HepG2 (cell line): ENCODE data around the gene APOC1. TPM values are rescaled to one million over a fixed set of nuclear protein-coding genes. Genes with fewer than 3 reads are reported as not detected.

Source experiments
- DR1 ChIP-seq: sonication (generic); formaldehyde crosslinking; IDR thresholded peaks from 2 replicates; pipeline ENCODE4 v1.8.0; 2021; ENCODE audit warnings: mild to moderate bottlenecking, missing genetic modification reagents, inconsistent platforms
- GABPA ChIP-seq, 2 experiments: IDR thresholded peaks; 2 replicates each; pipeline ENCODE4 v1.6.1; 2011 to 2016; ENCODE audit warnings: low read depth in 2 of 2, low read length in 1 of 2, missing biosample characterization in 1 of 2, missing genetic modification characterization in 1 of 2
- HNRNPUL1 ChIP-seq: fragments of 200-400 bp; formaldehyde crosslinking; IDR thresholded peaks from 2 replicates; pipeline ENCODE4 v1.6.1; 2017; ENCODE audit warnings: low read depth, mild to moderate bottlenecking, low read length, moderate library complexity
- PITX1 ChIP-seq: sonication (generic); formaldehyde crosslinking; IDR thresholded peaks from 2 replicates; pipeline ENCODE4 v1.5.1; 2020; ENCODE audit warnings: mild to moderate bottlenecking, missing genetic modification reagents
- SMC3 ChIP-seq: IDR thresholded peaks from 2 replicates; pipeline ENCODE4 v1.6.1; 2011; ENCODE audit warnings: low read length, improper control_type of control experiment
- WIZ ChIP-seq: sonication (generic); formaldehyde crosslinking; IDR thresholded peaks from 2 replicates; pipeline ENCODE4 v1.5.1; 2020; ENCODE audit warnings: mild to moderate bottlenecking, missing genetic modification reagents
- ZNF138 ChIP-seq: sonication (generic); formaldehyde crosslinking; IDR thresholded peaks from 2 replicates; pipeline ENCODE4 v1.5.0; 2020; ENCODE audit warnings: mild to moderate bottlenecking, low read depth, missing genetic modification reagents
- ZNF143 ChIP-seq: sonication (generic); formaldehyde crosslinking; IDR thresholded peaks from 2 replicates; pipeline ENCODE4 v1.4.0; 2020; ENCODE audit warnings: missing genetic modification reagents
- ZNF30 ChIP-seq: sonication (generic); formaldehyde crosslinking; IDR thresholded peaks from 2 replicates; pipeline ENCODE4 v1.5.0; 2020; ENCODE audit warnings: mild to moderate bottlenecking, missing genetic modification reagents
- ZNF367 ChIP-seq: sonication (generic); formaldehyde crosslinking; IDR thresholded peaks from 2 replicates; pipeline ENCODE4 v1.4.0; 2020; ENCODE audit warnings: missing genetic modification reagents, borderline replicate concordance
- ZNF460 ChIP-seq: sonication (generic); formaldehyde crosslinking; IDR thresholded peaks from 2 replicates; pipeline ENCODE4 v1.5.1; 2020; ENCODE audit warnings: missing genetic modification reagents, mild to moderate bottlenecking, borderline replicate concordance
- ZNF75D ChIP-seq: sonication (generic); formaldehyde crosslinking; IDR thresholded peaks from 2 replicates; pipeline ENCODE4 v1.8.1; 2023; ENCODE audit warnings: missing genetic modification reagents, mild to moderate bottlenecking, borderline replicate concordance
- ZNF775 ChIP-seq: sonication (generic); formaldehyde crosslinking; IDR thresholded peaks from 2 replicates; pipeline ENCODE4 v1.4.0; 2020; ENCODE audit warnings: missing genetic modification reagents, mild to moderate bottlenecking, moderate library complexity, borderline replicate concordance
- ZNF782 ChIP-seq: sonication (generic); formaldehyde crosslinking; IDR thresholded peaks from 2 replicates; pipeline ENCODE4 v1.4.0; 2020; ENCODE audit warnings: missing genetic modification reagents, mild to moderate bottlenecking, borderline replicate concordance
- ZNF790 ChIP-seq: sonication (generic); formaldehyde crosslinking; IDR thresholded peaks from 2 replicates; pipeline ENCODE4 v1.8.0; 2022; ENCODE audit warnings: missing genetic modification reagents, mild to moderate bottlenecking, borderline replicate concordance
- ZSCAN30 ChIP-seq: sonication (generic); formaldehyde crosslinking; IDR thresholded peaks from 2 replicates; pipeline ENCODE4 v1.5.0; 2020; ENCODE audit warnings: mild to moderate bottlenecking, missing genetic modification reagents
- polyA plus RNA-seq, 8 experiments: library from polyadenylated mRNA; depleted of rRNA in 3 of 8; stranded (reverse) in 7 of 8; unstranded in 1 of 8; fragments of >200 nt; fragmentation: Illumina TruSeq in 4 of 8; extraction: Trizol in 4 of 8; gene quantifications; 2 replicates each; pipeline versions ENCODE4 v1.2.1 to v1.2.3, GENCODE V29; 2011 to 2016; ENCODE audit warnings: low read depth in 4 of 8, missing spikeins in 1 of 8, mixed read lengths in 1 of 8; ENCODE audit not compliant: insufficient read depth in 1 of 8
- total RNA-seq, 5 experiments: library from RNA; depleted of rRNA; stranded (reverse); fragments of >200 nt; fragmentation: Illumina TruSeq; extraction: Trizol; gene quantifications; 2 replicates each; pipeline ENCODE4 v1.2.3, GENCODE V29; 2016; ENCODE audit warnings: low read depth in 1 of 5
- TF ChIP-seq, protein P1 (sequence below): sonication (generic); formaldehyde crosslinking; conservative IDR thresholded peaks from 2 replicates; pipeline ENCODE4 v1.4.0; 2020; ENCODE audit warnings: missing genetic modification reagents
- TF ChIP-seq, protein P2 (sequence below), 2 experiments: IDR thresholded peaks; 2 replicates each; pipeline ENCODE4 v1.6.1; 2011 to 2012; ENCODE audit warnings: low read length in 2 of 2, borderline replicate concordance in 1 of 2, low read depth in 1 of 2, mild to moderate bottlenecking in 1 of 2, moderate library complexity in 1 of 2
- TF ChIP-seq, protein P3 (sequence below): sonication (generic); formaldehyde crosslinking; IDR thresholded peaks from 2 replicates; pipeline ENCODE4 v1.5.0; 2020; ENCODE audit warnings: mild to moderate bottlenecking, missing genetic modification reagents, borderline replicate concordance

APOC1 gene
- total and polyA plus RNA-seq, 2 of the 13 experiments (the other 11 are each of a cell fraction or from before 2014, with no cell fraction given) = 600 to 1,235 TPM

DNA sequence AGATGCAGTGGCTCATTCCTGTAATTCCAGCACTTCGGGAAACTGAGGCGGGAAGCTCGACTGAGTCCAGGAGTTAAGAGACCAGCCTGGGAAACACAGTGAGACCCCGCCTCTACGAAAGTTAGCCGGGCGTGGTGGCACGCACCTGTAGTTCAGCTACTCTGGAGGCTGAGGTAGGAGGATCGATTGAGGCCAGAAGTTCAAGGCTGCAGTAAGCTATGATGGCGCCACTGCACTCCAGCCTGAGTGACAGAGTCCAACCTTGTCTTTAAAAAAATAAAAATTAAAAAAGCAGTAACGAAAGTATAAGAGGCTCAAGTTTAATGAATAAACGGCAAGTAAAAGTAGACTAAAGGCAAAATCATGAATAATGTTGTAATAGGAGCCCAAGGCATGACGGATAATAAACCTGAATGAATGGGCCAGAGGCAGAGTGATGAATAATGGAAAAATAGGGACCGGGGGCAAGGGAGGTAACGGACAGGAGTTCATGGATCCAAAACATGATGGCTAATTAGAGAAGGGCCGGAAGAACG lies 24.5 kb upstream of the APOC1 start (continued):
- no peak for TF ChIP-seq ZNF782 (CRISPR knock-in tag)
- TF ChIP-seq ZNF143 = no peak
- no peak for TF ChIP-seq DR1 (CRISPR knock-in tag)
- no peak for TF ChIP-seq ZNF30 (CRISPR knock-in tag)
- TF ChIP-seq, protein P1, sequence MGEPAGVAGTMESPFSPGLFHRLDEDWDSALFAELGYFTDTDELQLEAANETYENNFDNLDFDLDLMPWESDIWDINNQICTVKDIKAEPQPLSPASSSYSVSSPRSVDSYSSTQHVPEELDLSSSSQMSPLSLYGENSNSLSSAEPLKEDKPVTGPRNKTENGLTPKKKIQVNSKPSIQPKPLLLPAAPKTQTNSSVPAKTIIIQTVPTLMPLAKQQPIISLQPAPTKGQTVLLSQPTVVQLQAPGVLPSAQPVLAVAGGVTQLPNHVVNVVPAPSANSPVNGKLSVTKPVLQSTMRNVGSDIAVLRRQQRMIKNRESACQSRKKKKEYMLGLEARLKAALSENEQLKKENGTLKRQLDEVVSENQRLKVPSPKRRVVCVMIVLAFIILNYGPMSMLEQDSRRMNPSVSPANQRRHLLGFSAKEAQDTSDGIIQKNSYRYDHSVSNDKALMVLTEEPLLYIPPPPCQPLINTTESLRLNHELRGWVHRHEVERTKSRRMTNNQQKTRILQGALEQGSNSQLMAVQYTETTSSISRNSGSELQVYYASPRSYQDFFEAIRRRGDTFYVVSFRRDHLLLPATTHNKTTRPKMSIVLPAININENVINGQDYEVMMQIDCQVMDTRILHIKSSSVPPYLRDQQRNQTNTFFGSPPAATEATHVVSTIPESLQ = no peak
- TF ChIP-seq HNRNPUL1 = no peak
- TF ChIP-seq ZNF790 (CRISPR knock-in tag) = no peak
- 0 out of 2 replicates have a peak, but pooled peaks have one; percentile 34 for TF ChIP-seq ZNF138
- TF ChIP-seq PITX1 (CRISPR knock-in tag) = no peak
- TF ChIP-seq ZNF75D = no peak
- TF ChIP-seq ZSCAN30 (CRISPR knock-in tag) = peak; percentile 64; the same call in 1 of the 2 replicates
- TF ChIP-seq, protein P2, sequence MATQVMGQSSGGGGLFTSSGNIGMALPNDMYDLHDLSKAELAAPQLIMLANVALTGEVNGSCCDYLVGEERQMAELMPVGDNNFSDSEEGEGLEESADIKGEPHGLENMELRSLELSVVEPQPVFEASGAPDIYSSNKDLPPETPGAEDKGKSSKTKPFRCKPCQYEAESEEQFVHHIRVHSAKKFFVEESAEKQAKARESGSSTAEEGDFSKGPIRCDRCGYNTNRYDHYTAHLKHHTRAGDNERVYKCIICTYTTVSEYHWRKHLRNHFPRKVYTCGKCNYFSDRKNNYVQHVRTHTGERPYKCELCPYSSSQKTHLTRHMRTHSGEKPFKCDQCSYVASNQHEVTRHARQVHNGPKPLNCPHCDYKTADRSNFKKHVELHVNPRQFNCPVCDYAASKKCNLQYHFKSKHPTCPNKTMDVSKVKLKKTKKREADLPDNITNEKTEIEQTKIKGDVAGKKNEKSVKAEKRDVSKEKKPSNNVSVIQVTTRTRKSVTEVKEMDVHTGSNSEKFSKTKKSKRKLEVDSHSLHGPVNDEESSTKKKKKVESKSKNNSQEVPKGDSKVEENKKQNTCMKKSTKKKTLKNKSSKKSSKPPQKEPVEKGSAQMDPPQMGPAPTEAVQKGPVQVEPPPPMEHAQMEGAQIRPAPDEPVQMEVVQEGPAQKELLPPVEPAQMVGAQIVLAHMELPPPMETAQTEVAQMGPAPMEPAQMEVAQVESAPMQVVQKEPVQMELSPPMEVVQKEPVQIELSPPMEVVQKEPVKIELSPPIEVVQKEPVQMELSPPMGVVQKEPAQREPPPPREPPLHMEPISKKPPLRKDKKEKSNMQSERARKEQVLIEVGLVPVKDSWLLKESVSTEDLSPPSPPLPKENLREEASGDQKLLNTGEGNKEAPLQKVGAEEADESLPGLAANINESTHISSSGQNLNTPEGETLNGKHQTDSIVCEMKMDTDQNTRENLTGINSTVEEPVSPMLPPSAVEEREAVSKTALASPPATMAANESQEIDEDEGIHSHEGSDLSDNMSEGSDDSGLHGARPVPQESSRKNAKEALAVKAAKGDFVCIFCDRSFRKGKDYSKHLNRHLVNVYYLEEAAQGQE (IDR thresholded peaks at IDR 0.05; ENCODE audit: borderline replicate concordance in 1 of 2, low read depth in 1 of 2, low read length in 2 of 2) = no peak
- no peak for TF ChIP-seq ZNF367 (CRISPR knock-in tag)
- TF ChIP-seq ZNF775 (CRISPR knock-in tag) = no peak
- no peak for TF ChIP-seq GABPA (IDR thresholded peaks at IDR 0.05; ENCODE audit: low read depth, low read length)
- no peak for TF ChIP-seq GABPA (CRISPR knock-in tag; IDR thresholded peaks at IDR 0.05; ENCODE audit: low read depth)
- TF ChIP-seq ZNF460 = peak; percentile 57; the same call in 1 of the 2 replicates
- no peak for TF ChIP-seq SMC3
- TF ChIP-seq, protein P3, sequence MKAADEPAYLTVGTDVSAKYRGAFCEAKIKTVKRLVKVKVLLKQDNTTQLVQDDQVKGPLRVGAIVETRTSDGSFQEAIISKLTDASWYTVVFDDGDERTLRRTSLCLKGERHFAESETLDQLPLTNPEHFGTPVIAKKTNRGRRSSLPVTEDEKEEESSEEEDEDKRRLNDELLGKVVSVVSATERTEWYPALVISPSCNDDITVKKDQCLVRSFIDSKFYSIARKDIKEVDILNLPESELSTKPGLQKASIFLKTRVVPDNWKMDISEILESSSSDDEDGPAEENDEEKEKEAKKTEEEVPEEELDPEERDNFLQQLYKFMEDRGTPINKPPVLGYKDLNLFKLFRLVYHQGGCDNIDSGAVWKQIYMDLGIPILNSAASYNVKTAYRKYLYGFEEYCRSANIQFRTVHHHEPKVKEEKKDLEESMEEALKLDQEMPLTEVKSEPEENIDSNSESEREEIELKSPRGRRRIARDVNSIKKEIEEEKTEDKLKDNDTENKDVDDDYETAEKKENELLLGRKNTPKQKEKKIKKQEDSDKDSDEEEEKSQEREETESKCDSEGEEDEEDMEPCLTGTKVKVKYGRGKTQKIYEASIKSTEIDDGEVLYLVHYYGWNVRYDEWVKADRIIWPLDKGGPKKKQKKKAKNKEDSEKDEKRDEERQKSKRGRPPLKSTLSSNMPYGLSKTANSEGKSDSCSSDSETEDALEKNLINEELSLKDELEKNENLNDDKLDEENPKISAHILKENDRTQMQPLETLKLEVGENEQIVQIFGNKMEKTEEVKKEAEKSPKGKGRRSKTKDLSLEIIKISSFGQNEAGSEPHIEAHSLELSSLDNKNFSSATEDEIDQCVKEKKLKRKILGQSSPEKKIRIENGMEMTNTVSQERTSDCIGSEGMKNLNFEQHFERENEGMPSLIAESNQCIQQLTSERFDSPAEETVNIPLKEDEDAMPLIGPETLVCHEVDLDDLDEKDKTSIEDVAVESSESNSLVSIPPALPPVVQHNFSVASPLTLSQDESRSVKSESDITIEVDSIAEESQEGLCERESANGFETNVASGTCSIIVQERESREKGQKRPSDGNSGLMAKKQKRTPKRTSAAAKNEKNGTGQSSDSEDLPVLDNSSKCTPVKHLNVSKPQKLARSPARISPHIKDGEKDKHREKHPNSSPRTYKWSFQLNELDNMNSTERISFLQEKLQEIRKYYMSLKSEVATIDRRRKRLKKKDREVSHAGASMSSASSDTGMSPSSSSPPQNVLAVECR = no peak
- peak; percentile 28; the same call in 1 of the 2 replicates for TF ChIP-seq WIZ (CRISPR knock-in tag)
